Loucy (cell line): Measurements from ENCODE around the gene TAS2R50.
"Not testable (repeated sequence)": the region's sequence is repeated elsewhere in the genome, so short reads cannot be mapped to it uniquely, and the experiment has no call there.

Source experiments
- H2AFZ ChIP-seq: fragments of 200-600 bp; sonication (generic); 2 replicates; pipeline ENCODE4 v1.6.0; 2016; ENCODE audit warnings: antibody characterized with exemption, mild to moderate bottlenecking, low read length, moderate library complexity
- H3F3A ChIP-seq: fragments of 200-600 bp; 2 replicates; pipeline ENCODE4 v1.6.0; 2016; ENCODE audit warnings: antibody characterized with exemption, low read depth, mild to moderate bottlenecking
- H3K27me3 ChIP-seq: fragments of 200-600 bp; sonication (generic); 2 replicates; pipeline ENCODE4 v1.6.1; 2014; ENCODE audit warnings: low read length, mild to moderate bottlenecking; ENCODE audit not compliant: insufficient read depth, poor library complexity, severe bottlenecking
- H3K36me3 ChIP-seq: fragments of 200-600 bp; sonication (generic); 2 replicates; pipeline ENCODE4 v1.6.1; 2016; ENCODE audit warnings: low read length; ENCODE audit not compliant: insufficient read depth
- H3K4me1 ChIP-seq: fragments of 200-600 bp; sonication (generic); 2 replicates; pipeline ENCODE4 v1.5.1; 2014; ENCODE audit warnings: low read length, mild to moderate bottlenecking; ENCODE audit not compliant: insufficient read depth, poor library complexity, severe bottlenecking
- H3K4me2 ChIP-seq: fragments of 200-600 bp; sonication (generic); 2 replicates; pipeline ENCODE4 v1.6.0; 2014; ENCODE audit warnings: antibody characterized with exemption, low read length, low read depth, mild to moderate bottlenecking; ENCODE audit not compliant: poor library complexity, severe bottlenecking
- H3K4me3 ChIP-seq: fragments of 200-600 bp; sonication (generic); 2 replicates; pipeline ENCODE4 v1.5.1; 2014; ENCODE audit warnings: low read length, mild to moderate bottlenecking, mixed read lengths; ENCODE audit not compliant: poor library complexity, severe bottlenecking
- H3K79me2 ChIP-seq: fragments of 200-600 bp; sonication (generic); 2 replicates; pipeline ENCODE4 v1.6.1; 2014; ENCODE audit warnings: low read length; ENCODE audit not compliant: insufficient read depth
- H3K9ac ChIP-seq: fragments of 200-600 bp; sonication (generic); 2 replicates; pipeline ENCODE4 v1.6.0; 2014; ENCODE audit warnings: mild to moderate bottlenecking, low read depth, low read length, moderate library complexity; ENCODE audit not compliant: poor library complexity, severe bottlenecking
- H3K9me2 ChIP-seq: fragments of 200-600 bp; sonication (generic); replicated peaks from 2 replicates; pipeline ENCODE4 v1.6.1; 2016; ENCODE audit warnings: low read depth, low read length, mixed read lengths
- H3K9me3 ChIP-seq: fragments of 200-600 bp; sonication (generic); 2 replicates; pipeline ENCODE4 v1.6.1; 2014; ENCODE audit warnings: mild to moderate bottlenecking, antibody characterized with exemption, low read length, low read depth; ENCODE audit not compliant: insufficient read depth
- H4K20me1 ChIP-seq: fragments of 200-600 bp; sonication (generic); 2 replicates; pipeline ENCODE4 v1.6.0; 2014; ENCODE audit warnings: antibody characterized with exemption, low read length, mild to moderate bottlenecking; ENCODE audit not compliant: insufficient read depth, poor library complexity, severe bottlenecking
- EZH2phosphoT487 ChIP-seq: fragments of 200-600 bp; IDR thresholded peaks from 2 replicates; pipeline ENCODE4 v1.6.1; 2018; ENCODE audit warnings: antibody characterized with exemption, mild to moderate bottlenecking, moderate library complexity, borderline replicate concordance
- TF ChIP-seq, protein P1 (sequence below): fragments of 200-600 bp; sonication (generic); conservative IDR thresholded peaks from 2 replicates; pipeline ENCODE4 v1.5.1; 2014; ENCODE audit warnings: mild to moderate bottlenecking, antibody characterized with exemption, low read length

Gene TAS2R50, protein sequence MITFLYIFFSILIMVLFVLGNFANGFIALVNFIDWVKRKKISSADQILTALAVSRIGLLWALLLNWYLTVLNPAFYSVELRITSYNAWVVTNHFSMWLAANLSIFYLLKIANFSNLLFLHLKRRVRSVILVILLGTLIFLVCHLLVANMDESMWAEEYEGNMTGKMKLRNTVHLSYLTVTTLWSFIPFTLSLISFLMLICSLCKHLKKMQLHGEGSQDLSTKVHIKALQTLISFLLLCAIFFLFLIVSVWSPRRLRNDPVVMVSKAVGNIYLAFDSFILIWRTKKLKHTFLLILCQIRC

DNA sequence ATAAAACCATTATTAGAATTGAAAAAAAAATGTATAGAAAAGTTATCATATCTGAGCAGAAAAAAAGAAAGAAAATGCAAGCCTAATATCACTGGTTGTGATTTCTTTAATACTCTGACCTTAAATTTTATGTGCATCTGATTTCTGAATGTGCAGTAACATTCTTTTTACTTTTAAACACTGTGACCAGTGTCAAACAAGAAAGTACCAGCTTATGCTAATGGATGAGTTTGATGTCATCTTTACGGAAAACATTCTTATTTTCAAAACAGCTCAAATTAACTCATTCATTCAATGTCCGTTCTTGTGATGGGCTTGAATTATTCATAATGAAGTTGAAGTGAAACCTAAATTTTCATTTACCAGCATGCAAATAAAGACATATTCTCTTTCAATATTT lies at the start of gene TAS2R50:
TSS of gene TAS2R50 (minus strand) at position 101 of the 400 bp plus-strand sequence. CDS start at position 49, 52 bp downstream.
- no peaks in the 10 kb centered on the region for H3K9me2 ChIP-seq
- TF ChIP-seq, protein P1, sequence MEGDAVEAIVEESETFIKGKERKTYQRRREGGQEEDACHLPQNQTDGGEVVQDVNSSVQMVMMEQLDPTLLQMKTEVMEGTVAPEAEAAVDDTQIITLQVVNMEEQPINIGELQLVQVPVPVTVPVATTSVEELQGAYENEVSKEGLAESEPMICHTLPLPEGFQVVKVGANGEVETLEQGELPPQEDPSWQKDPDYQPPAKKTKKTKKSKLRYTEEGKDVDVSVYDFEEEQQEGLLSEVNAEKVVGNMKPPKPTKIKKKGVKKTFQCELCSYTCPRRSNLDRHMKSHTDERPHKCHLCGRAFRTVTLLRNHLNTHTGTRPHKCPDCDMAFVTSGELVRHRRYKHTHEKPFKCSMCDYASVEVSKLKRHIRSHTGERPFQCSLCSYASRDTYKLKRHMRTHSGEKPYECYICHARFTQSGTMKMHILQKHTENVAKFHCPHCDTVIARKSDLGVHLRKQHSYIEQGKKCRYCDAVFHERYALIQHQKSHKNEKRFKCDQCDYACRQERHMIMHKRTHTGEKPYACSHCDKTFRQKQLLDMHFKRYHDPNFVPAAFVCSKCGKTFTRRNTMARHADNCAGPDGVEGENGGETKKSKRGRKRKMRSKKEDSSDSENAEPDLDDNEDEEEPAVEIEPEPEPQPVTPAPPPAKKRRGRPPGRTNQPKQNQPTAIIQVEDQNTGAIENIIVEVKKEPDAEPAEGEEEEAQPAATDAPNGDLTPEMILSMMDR = no peak
- TF ChIP-seq EZH2phosphoT487 = no peak
- no peaks in the 10 kb centered on the region for H3K4me1 ChIP-seq
- H3K9me3 ChIP-seq = no peaks in the 10 kb centered on the region
- H3K36me3 ChIP-seq = no peaks in the 10 kb centered on the region
- peaks cover 6% of the 10 kb centered on the region for H4K20me1 ChIP-seq
- H3F3A ChIP-seq = no peaks in the 10 kb centered on the region
- no peak within 1 kb of the TSS for H3K4me2 ChIP-seq
- no peak within 1 kb of the TSS for H2AFZ ChIP-seq
- no peaks in the 10 kb centered on the region for H3K79me2 ChIP-seq
- peaks cover 55% of the 10 kb centered on the region for H3K27me3 ChIP-seq
- H3K4me3 ChIP-seq = no peak within 1 kb of the TSS
- H3K9ac ChIP-seq = no peak within 1 kb of the TSS

GRCh38 chr12:11033959-11034358 lies 47.2 kb upstream of the TAS2R50 start:
- H2AFZ ChIP-seq, H3F3A ChIP-seq, H3K4me3 ChIP-seq, H3K36me3 ChIP-seq, H3K4me2 ChIP-seq, H3K4me1 ChIP-seq, H3K9me2 ChIP-seq, H4K20me1 ChIP-seq, H3K27me3 ChIP-seq, H3K79me2 ChIP-seq, H3K9me3 ChIP-seq, H3K9ac ChIP-seq: not testable (repeated sequence)

- H3K4me3 ChIP-seq = no peak within 1 kb of the TSS
- H4K20me1 ChIP-seq = no peaks in the 10 kb centered on the region
- no peak within 1 kb of the TSS for H3K4me2 ChIP-seq
Observed at GRCh38 chr12:11031307-11031706, 44.6 kb upstream of the TAS2R50 start, which contains the start of gene TAS2R31. TAS2R31 (minus strand) TSS chr12:11031407; CDS start chr12:11031335, 72 bp downstream.

More at GRCh38 chr12:11031307-11031706, 44.6 kb upstream of the TAS2R50 start, which contains the start of gene TAS2R31:
- Histone ChIP-seq H3K27me3 (no peaks in the 10 kb centered on the region), H3K9me3 (no peaks in the 10 kb centered on the region), H3K4me1 (no peaks in the 10 kb centered on the region), H3F3A (no peaks in the 10 kb centered on the region), H3K36me3 (no peaks in the 10 kb centered on the region), H3K79me2 (no peaks in the 10 kb centered on the region), H3K9me2 (no peaks in the 10 kb centered on the region), H3K9ac (no peak within 1 kb of the TSS), H2AFZ (no peak within 1 kb of the TSS)
- TF ChIP-seq, protein P1 = no peak
- TF ChIP-seq EZH2phosphoT487 = no peak
